Measurements from ENCODE around the gene TAOK3.

Gene TAOK3

DNA sequence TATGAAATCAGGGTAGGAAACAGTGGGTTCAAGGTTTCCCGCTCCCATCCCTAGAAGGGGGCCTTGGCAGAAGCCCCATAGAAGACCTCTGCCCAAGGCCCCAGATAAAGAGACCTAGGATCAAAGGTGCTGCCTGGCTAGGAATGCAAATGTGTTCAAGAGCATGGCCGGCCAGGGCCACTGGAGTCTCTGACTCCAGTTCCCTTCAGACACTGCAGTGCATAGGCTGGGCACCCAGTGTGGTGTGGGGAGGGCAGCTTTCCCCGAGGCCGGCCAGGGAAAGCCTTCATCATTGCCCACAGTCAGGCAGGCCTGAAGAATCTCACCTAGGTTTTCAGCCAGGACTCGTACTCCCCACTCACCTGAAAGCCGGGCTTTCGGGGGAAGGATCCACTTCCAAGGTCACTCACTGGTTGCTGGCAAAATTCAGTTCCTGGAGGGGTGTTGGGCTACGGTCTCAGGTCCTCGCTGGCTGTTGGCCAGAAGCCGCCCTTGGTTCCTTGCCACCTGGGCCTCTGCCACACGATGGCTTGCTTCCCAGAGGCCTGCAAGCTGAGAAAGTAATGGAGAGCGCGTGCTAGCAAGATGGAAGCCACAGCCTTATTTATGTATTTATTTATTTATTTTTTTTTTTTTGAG is 246.5 kb downstream of the TAOK3 start:
- peak; percentile 93 for DNase-seq

DNA sequence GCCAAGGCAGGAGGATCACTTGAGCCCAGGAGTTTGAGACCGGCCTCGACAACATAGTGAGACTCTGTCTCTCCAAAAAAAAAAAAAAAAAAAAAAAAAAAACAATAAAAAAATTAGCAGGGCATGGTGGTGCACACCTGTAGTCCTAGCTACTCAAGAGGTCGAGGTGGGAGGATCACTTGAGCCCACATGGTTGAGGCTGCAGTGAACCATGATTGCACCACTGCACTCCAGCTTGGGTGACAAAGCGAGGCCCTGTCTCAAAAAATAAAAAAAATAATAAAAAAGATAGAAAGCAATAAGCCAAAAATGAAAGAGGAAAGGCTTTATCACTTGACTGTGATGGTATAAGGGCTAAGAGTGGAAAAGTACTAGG is 247.0 kb downstream of the TAOK3 start:
- no peak for DNase-seq

DNA sequence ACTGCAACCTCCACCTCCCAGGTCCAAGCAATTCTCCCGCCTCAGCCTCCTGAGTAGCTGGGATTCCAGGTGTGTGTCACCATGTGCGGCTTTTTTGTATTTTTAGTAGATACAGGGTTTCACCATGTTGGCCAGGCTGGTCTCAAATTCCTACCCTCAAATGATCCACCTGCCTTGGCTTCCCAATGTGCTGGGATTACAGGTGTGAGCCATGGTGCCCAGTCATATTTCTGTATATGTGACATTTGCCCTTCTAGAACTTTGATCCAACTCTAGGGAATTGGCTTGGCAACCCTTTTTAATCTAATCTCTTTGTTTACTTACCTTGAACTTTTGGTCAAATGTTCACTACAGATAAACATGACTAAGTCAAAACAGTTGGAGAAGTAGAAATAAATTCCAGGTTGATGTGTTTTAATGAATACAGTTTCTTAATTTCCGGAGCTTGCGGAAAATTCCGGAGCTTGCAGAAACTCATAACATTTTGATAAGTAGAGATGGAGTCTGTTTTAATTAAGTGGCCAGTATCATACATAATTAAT is 248.3 kb downstream of the TAOK3 start:
- DNase-seq = no peak

DNA sequence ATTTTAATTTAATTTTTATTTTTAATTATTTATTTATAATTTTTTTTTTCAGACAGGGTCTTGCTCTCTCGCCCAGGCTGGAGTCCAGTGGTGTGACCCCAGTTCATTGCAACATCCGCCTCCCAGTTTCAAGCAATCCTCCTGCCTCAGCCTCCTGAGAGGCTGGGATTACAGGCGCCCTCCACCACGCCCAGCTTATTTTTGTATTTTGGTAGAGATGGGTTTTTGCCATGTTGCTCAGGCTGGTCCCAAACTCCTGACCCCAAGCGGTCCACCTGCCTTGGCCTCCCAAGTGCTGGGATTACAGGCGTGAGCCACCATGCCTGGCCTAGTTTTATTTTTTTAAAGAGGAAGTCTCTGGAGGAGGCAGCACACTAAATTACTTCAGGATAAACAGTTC is 250.4 kb downstream of the TAOK3 start:
- no peak for DNase-seq

- DNase-seq = peak; percentile 82
Observed at GRCh38 chr12:118120579-118121363, 251.9 kb downstream of the TAOK3 start.

DNA sequence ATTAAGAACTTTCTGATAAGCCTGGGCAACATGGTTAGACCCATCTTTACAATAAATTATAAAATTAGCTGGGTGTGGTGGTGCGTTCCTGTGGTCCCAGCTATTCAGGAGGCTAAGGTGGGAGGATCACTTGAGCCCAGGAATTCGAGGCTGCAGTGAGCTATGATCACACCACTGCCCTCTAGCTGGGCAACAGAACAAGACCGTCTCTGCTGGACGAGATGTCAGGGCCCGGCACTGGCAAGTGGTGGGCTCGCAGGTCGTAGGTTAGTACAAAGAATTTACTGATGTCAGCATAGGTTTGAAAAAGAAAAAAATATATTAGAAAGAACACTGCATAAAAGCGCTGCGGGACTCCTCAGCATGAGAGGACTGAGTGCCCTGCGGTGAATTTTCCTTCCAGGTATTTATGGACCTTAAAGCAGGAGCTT is 253.2 kb downstream of the TAOK3 start:
- no peak for DNase-seq

GRCh38 chr12:118109088-118109487 is 263.6 kb downstream of the TAOK3 start:
- DNase-seq = no peak

GRCh38 chr12:118107694-118108093 is 265.0 kb downstream of the TAOK3 start:
- no peak for DNase-seq

DNA sequence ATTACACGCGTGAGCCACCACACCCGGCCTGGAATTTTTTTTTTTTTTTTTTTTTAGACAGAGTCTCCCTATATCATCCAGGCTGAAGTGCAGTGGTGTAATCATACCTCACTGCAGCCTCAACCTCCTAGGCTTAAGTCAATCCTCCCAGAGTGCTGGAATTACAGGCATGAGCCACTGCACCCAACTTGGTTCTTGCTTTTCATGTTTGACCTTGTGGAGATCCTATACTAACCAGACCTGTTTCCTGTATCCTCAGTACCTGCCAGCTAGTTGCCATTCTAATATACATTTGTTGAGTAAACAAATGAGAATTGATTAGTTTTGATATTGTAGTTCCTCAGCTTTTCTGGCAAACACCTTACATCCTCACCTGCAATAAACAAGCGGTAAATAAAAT is 265.7 kb downstream of the TAOK3 start:
- no peak for DNase-seq

GRCh38 chr12:118103601-118104382 is 268.9 kb downstream of the TAOK3 start, which contains the start of gene VSIG10:
Gene VSIG10, minus strand, starts transcription at chr12:118104011. Its CDS starts 340 bp downstream, at chr12:118103671.
- DNase-seq = peak; percentile 41

- no peak for DNase-seq
Observed at GRCh38 chr12:118103201-118103600, 269.5 kb downstream of the TAOK3 start.

DNA sequence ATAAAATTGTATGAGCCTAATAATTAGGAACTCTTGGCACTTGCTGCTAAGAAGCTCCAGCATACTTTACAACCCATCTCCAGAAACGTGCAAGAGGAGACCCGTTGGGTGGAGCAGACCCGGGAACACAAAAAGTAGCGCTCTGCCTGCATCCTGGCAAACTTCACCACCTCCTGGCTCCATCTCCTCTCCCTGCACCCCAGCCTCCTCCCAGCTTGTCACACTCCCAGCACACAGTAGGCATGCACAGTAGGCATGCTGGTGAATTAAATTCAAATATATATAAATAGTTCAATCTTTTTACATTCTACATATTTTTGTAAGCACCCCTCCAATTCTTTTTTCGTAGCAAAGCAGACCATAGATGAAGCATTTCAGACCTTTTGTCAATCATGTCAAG is 270.1 kb downstream of the TAOK3 start:
- DNase-seq = no peak

DNA sequence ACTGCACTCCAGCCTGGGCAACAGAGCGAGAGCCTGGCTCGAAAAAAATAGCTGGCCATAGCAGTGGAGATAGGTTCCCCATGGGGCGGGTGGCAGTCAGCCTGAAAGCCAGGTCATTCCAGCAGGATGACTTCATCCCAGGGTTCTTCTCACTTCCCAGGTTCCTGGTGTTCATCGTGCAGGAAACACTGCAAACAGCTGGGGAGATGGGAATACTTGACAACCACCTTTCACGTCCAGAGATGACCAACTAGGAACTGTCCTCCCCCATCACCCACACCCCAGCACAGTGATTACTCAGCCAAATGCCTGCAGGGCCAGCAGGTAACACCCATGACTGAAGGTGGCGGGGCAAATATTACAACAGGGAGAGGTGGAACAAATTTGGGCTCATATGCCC is 270.6 kb downstream of the TAOK3 start:
- no peak for DNase-seq

DNA sequence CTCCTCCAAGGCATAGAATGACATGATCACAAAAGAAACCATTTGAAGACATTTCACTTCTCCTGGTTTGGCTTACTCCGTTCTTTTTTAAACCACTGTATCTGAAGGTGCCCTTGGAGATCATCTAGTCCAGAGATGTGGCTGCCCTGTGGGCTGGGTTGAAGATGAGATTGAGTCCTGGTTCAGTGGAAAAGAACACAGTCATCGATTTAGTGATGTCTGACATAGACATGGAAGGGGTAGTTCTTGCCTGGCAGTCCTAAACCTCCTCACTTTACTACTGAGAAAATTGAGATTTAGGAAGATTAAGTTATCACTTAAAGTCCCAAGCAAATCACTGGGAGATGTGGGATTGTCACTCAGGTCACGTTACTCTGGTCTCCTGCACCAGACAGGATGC is 271.7 kb downstream of the TAOK3 start:
- no peak for DNase-seq
